Epithelial cell of esophagus (primary cell): ENCODE data around the gene TSHZ1.

ENCODE experiments used
- DNase-seq: peaks from one replicate; pipeline ENCODE4 v3.0.0; 2010; ENCODE audit warnings: low read depth
- H3K4me3 ChIP-seq: 2 replicates; pipeline ENCODE4 v1.5.1; 2011; ENCODE audit warnings: mild to moderate bottlenecking, low read length, control low read depth
- TF ChIP-seq, protein P1 (sequence below): IDR thresholded peaks from 2 replicates; pipeline ENCODE4 v1.5.1; 2011; ENCODE audit warnings: low read depth, mild to moderate bottlenecking, low read length, control low read depth, inconsistent platforms; ENCODE audit not compliant: insufficient read depth; ENCODE audit errors: missing control alignments

The TSHZ1 gene

DNA sequence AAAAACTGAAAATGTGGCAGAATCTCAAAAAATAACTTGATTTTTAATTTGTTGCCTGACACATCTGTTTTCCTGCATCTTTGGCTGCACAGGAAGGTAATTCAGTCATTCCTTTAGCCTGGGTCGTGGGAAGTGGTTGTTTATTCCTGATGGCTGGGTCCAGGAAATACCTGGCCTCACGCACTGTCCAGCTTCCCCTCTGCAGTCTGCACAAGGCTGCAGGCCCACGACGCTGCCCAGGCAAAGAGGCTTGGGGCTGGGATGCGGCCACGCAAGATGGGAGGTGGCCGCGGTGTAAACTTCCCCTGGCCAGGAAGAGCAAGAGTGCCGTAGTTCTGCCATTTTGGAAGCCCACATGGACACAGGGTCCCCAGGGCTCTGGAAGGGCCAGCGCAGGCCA is 28.2 kb downstream of the TSHZ1 start:
- DNase-seq: no peak
- H3K4me3 ChIP-seq: no peak overlapping the region
- TF ChIP-seq, protein P1, sequence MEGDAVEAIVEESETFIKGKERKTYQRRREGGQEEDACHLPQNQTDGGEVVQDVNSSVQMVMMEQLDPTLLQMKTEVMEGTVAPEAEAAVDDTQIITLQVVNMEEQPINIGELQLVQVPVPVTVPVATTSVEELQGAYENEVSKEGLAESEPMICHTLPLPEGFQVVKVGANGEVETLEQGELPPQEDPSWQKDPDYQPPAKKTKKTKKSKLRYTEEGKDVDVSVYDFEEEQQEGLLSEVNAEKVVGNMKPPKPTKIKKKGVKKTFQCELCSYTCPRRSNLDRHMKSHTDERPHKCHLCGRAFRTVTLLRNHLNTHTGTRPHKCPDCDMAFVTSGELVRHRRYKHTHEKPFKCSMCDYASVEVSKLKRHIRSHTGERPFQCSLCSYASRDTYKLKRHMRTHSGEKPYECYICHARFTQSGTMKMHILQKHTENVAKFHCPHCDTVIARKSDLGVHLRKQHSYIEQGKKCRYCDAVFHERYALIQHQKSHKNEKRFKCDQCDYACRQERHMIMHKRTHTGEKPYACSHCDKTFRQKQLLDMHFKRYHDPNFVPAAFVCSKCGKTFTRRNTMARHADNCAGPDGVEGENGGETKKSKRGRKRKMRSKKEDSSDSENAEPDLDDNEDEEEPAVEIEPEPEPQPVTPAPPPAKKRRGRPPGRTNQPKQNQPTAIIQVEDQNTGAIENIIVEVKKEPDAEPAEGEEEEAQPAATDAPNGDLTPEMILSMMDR: no peak

DNA sequence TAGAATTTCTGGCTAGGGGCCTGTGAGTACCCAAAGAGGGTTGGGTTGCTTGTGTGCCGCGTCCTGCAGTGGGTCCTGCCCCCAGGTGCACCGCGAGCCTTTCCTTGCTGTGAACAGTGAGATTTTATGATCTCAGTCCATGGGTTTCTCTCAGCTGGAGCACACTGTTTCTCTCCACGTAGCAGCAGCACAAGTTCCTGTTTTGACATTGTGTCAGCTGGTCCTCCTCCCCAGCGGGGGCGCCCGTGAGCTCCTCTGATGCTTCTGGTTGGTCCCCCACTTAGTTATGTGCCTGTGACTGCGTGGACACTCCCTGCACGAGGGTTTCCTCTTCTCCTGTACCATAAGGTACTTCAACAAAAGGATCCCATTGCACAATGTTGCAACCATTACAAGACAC is 29.8 kb downstream of the TSHZ1 start:
- H3K4me3 ChIP-seq: no peak overlapping the region
- DNase-seq: no peak
- TF ChIP-seq, protein P1: no peak

DNA sequence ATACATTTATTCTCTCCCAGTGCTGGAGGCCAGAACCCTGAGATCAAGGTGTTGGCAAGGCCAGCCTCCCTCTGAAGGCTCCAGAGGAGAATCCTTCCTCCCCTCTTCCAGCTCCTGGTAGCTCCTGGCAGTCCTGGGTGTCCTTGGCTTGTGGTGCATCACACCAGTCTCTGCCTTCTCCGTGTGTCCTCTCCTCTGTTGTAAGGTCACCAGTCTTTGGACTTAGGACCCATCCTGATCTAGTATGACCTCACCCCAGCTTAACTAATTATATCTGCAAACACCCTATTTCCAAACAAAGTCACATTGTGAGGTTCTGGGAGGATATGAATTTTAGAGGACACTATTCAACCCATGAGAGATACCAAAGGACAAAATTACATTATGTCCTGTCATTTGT is 31.1 kb downstream of the TSHZ1 start:
- H3K4me3 ChIP-seq: no peak overlapping the region
- TF ChIP-seq, protein P1: no peak
- no peak for DNase-seq

DNA sequence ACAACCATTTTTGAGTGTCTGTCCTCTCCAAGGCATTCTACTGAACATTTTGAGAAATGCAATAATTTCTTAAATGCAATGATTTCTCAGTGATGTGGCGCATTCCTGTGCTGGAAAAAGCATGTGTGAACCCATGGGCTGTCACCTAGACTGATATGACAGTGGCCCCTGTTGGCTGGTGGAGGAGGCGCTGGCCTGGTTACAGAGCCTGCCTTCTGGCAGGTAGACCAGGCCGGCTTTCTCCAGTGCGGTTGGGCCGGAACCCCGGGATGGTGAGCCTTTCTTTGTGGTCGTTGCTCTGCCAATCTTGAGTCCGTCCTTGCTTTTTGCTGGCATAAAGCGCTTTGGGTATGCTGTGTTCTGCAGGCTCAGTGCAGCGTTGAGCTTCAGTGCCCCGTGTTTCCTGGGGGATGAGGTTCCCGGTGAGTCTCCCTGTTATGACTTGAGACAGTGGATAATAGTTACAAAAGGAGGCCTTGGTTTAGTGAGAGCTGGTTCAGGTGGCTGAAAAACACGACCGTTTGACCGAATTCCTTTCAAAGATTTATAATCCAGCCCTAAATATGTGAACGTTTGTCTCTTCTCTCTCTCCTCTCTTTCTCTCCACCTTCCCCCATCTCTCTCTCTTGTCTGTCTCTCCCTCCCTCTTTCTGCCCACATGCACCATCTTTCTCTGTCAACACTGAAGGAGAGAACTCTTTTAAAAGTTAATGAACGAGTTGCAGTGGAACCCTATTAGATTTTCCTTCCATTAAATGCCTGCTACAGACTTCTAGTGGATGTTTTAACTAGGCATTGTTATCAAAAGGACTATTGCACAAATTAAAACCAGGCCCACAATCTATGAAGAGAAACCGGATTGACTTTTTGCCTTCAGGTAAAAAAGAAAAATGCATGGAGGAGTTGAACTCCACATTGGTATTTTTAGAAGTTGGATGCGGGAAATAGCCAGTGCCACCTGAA is 34.0 kb downstream of the TSHZ1 start:
- H3K4me3 ChIP-seq: no peak overlapping the region
- DNase-seq: peak; percentile 14
- TF ChIP-seq, protein P1: peak; percentile 33

DNA sequence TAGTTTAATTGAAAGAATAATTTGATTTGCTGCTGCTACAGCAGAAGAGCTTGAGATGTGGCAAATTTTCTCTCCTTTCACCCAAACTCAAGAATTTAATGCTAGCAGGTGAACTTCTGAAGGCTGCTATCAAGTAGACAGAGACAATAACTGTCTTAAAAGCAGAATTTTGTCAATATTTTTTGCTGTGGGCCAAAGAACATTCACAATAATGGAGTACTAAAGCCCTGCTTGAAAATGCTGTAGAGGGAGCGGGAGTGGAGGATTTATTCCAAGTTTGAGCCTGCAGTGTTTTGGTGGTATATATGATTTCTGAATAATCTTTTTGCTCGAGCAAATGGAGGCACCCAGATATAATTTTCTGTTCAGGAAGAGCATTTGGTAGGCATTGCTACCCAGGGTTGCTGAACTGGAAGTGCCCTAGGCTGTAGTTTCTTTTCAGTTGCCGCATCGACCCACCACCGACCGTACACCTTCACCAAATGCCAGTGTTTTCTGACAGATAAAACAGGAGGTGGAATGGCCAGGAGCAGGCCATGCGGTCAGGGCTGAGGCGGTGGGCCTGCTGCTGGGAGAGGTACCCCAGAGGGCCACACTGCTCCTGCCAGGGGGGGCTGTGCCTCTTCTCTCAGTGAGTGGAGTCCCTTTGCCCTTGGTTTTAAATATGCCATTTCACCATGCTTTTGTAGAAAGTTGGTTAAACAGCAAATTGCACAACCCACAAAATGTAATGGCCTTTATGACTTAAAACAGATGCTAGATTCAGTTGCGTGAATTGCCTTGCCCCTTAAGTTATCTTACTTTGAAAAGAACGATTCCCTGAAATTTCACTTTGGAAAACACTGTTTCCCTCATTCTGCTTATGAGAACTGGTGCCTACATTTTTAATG is 36.4 kb downstream of the TSHZ1 start:
- H3K4me3 ChIP-seq: peak overlapping the region; percentile 50
- TF ChIP-seq, protein P1: no peak
- no peak for DNase-seq

DNA sequence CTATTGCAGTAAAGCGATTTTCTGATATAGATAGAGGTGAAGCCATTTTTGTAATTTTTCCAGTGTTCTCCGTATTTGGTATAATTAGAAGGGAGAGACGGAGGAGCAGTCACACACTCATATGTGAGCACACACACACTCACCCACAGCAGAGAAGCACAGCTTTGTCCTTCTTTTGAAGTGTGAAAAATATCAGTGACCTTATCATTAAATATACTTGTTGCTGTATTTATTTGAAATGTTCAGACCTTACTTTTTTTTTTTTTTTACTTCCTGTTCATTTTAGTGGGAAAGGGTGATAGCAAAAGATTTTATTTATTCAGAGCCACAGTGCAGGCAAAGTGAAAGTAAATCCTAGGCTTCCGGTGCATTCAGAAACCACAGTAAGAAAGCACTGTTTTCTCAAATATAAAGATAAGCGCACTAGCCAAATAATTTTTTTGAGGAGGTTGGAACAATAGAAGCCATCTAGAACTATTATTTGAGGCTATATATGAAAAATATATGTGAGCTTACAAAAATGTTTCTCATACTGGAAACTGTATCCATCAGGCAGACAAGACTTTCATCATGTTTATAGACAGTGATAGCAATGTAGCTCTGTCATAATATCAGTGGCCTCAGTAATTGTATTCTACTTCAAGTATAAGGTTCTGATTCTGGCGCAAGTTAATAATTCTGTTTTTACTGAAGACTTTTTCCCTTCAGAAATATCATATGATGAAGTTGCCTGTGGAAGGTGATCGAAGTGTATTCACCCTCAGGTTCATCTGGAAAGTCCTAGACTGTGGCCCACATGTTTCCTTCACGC is 37.2 kb downstream of the TSHZ1 start:
- TF ChIP-seq, protein P1: no peak
- H3K4me3 ChIP-seq: peak overlapping the region; percentile 50
- peak; percentile 29 for DNase-seq
